GM12891 (cell line): Measurements from ENCODE around the gene ANKRD9.

Source experiments
- PAX5 ChIP-seq: IDR thresholded peaks from 2 replicates; pipeline ENCODE4 v1.6.1; 2011; ENCODE audit warnings: low read length, moderate library complexity, mild to moderate bottlenecking; ENCODE audit not compliant: insufficient read depth, severe bottlenecking
- POLR2A ChIP-seq: IDR thresholded peaks from 2 replicates; pipeline ENCODE4 v1.6.1; 2011; ENCODE audit warnings: low read depth, low read length, control low read depth
- POLR2AphosphoS5 ChIP-seq: IDR thresholded peaks from 2 replicates; pipeline ENCODE4 v1.6.1; 2011; ENCODE audit warnings: low read depth, low read length, control low read depth
- SPI1 ChIP-seq: IDR thresholded peaks from 2 replicates; pipeline ENCODE4 v1.6.1; 2011; ENCODE audit warnings: low read depth, low read length, control low read depth
- TAF1 ChIP-seq: IDR thresholded peaks from 2 replicates; pipeline ENCODE4 v1.6.1; 2011; ENCODE audit warnings: low read depth, low read length, control low read depth

DNA sequence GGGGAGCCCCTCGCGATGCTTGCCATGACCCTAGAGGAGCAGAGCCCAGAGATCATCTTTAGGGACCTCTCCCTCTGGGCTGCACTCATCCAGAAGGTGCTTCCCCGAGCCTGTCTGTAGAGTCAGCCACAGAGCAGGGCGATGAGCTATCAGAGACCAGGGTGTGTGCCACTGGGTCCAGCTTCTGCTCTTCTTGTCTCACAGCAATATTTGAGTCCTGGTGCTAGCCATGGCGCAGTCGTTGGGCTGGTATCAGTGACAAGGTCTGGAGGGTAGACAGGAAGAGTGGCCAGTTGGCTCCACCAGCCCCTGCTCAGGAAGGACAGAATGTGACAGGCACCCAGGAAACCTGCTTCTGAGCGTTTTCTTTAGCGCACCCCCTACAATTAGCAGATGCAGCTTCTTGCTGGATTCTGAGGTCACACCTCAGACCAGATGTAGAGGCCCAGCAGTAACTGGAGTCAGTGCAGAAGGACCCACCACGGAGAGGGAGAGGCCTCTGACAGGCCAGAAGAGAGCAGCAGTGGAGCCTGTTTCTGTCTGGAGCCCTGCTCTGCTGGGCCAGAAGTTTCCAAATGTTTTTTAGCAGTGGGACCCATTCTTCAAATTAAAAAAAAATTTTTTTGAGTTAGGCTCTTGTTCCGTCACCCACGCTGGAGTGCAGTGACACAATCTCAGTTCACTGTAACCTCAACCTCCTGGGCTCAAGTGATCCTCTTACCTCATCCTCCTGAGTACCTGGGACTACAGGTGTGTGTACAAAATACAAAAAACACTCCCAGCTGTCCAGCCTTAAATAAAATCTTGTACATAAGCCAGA, 23.7 kb downstream of the ANKRD9 start:
- no peak for TF ChIP-seq SPI1
- no peak for TF ChIP-seq POLR2AphosphoS5
- TF ChIP-seq POLR2A, result no peak
- TF ChIP-seq TAF1, result no peak
- TF ChIP-seq PAX5, result no peak
